NCI-H2227 (cell line): Measurements from ENCODE around the gene IAH1.

Source experiments
- DNase-seq: peaks from one replicate; lab custom pipeline; 2025; ENCODE audit not compliant: unreplicated experiment; lab: John Stamatoyannopoulos, UW

Gene IAH1

DNA sequence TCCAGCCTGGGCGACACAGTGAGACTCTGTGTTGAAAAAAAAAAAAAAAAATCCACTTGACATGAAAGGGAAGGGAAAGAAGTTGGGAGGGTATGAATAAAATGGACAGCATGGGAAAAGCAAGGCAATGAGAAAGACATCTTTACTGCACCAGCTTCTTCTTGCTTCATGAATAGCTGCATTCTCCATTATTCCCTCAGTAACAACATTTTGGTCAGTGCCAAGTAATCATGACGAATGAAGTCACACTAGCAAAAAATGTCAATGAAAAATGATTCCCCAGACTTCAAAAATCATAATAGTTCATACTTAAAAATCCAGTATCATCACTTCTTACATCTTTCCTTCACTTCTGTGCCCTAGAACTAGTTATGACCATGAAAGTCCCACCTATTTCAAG lies 50.9 kb downstream of the IAH1 start:
- no peak for DNase-seq

DNA sequence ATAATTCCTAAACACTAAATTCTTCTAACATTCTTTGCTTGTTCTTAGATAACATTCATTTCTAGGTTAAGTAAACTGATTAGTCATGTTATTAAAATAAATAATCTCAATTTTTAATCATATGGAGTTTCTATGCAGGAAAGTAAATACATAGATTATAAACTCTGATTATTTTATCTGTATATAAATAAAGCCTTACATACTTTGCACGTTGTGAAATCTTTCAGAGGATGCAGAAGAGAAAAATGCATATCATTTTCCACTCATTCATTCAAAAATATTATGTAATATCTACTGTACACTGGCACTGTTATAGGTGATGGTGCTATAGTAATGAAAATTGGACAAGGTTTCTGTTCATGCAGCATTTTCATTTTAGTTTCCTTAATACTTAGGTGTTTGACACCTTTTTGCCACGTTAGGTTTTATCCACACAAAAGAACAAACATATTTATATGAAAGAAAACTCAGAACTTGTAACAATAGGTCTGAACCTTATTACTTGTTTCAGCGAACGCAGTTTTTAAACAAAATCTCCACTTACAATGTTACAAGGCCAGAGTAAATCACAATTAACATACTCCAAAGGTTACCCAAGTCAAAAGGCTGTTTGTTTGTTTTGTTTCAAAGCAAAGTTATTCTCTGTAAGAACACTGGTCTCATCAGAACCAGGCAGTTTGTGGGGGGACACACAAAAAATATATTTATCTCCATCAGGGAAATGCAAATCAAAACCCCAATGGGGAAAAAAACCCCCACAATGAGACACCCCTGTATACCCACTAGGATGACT lies 53.8 kb downstream of the IAH1 start:
- no peak for DNase-seq

DNA sequence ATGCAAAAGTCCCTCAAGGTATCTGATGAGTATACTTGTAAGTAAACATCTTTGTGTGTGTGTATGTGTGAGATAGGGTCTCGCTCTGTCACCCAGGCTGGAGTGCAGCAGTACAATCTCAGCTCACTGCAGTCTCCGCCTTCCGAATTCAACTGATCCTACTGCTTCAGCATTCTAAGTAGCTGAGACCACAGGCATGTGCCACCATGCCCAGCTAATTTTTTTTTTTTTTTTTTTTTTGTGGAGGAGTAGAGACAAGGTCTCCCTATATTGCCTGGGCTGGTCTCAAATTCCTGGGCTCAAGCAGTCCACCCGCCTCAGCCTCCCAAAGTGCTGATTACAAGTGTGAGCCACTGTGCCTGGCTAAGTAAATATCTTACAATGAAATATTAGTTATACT lies 58.1 kb downstream of the IAH1 start:
- no peak for DNase-seq

DNA sequence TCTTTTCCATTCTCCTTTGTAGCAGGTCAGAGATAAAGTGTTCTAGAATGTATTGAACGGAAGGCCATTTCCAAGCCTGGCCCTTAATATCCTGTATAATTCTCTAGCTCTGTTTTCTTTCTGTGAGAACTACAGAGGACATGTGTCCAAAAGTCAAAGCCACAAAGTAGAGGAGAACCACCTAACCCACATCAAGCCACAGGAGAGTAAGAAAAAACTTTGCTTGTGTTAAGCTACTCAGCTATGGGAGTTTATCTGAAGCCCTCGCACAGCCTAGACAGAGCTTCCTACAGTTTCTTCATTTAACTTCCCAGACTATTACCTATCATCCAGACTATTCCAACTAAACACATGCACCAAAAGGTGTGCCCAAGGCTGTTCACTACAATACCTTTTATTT lies 59.3 kb downstream of the IAH1 start:
- DNase-seq, result no peak

DNA sequence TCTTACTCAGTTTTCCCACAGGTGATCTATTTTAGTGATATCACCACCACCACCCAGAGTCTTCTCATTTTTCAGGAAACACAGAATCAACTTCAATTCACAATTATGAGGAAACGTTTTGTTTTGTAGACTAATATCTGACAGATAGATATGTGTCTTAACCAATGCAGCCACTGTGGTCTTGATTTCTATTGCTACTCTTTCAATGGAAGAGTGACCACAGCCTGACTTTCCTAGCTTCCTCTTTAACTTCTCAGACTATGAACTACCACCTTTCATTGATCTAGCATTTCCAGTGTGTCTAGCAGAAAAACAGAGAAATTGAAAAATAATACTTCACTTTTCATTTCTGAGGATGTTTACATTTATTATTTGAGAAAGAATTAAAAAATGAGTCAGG lies 60.8 kb downstream of the IAH1 start:
- DNase-seq, result no peak

DNA sequence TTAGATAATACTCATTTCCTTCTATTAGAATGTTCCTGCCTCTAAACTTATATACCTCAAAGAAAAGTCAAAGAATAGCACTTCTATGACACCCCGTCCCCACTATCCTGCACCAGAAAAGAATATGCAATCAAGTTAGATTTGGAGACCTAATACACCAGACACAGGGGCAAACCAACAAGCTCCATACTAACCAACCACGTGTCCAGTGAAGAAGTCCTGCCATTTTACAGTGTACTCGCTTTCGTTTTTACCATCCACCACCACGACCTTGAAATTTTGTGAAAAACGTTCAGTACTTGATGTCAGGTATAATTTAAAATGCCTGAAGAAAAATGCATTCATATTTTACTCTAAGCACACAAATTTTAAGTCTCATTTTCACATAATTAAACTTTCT lies 62.2 kb downstream of the IAH1 start:
- no peak for DNase-seq

DNA sequence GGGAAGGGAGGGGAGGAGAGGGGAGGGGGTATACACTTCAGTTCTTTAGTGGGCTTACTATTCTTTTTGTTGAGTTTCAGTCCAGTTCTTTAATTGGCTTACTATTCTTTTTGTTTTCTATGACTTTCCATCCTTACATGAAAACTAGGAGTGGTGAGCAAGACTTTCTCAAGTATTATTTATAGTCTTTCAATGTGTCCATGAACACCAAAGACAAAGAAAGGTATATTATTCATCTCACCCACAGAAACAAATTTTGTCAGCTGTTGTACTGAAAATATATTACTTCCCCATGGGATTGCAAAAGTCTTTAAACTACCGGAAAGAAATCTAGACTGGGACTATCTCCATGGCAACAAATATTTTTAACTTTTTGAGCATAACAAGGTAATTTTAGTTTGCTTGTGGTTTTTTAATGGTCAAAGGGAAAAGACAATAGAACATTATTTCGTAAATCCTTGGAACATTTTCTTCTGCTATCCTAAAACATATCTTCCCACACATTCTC lies 63.7 kb downstream of the IAH1 start:
- no peak for DNase-seq
